Stimulated activated CD4-positive, alpha-beta T cell treated with anti-CD3 and anti-CD28 coated beads, Interleukin-2, amount 100 ng/mL, for 24 hours (primary cell): ENCODE measurements around the gene LRWD1.
"Not testable (repeated sequence)": the region's sequence is repeated elsewhere in the genome, so short reads cannot be mapped to it uniquely, and the experiment has no call there.

Source experiments
- DNase-seq, 2 donors: peaks; one replicate each; pipeline ENCODE4 v3.0.0-alpha.2; 2020

LRWD1 gene

DNA sequence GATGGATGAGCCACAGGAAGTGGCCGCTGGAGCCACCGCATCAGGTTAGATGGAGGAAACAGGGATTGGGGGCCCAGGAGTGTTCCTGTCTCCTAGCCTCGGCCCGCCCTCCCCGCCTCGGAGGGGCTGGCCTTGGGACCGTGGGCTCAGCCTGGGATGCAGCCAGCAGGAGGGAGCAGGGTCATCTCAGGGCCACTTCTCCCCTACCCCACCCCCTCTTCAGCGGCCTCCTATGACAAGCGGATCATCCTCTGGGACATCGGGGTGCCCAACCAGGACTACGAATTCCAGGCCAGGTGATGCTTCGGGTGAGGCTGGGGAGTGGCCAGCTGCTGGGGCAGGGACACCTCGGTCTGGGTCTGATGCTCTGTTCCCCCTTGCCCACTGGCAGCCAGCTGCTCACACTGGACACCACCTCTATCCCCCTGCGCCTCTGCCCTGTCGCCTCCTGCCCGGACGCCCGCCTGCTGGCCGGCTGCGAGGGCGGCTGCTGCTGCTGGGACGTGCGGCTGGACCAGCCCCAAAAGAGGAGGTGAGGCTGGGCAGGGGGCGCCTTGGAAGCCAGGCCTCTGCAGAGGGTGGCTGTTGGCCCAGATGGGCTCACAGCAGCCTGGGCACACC lies 4.7 kb downstream of the LRWD1 start:
- DNase-seq: no peak

DNA sequence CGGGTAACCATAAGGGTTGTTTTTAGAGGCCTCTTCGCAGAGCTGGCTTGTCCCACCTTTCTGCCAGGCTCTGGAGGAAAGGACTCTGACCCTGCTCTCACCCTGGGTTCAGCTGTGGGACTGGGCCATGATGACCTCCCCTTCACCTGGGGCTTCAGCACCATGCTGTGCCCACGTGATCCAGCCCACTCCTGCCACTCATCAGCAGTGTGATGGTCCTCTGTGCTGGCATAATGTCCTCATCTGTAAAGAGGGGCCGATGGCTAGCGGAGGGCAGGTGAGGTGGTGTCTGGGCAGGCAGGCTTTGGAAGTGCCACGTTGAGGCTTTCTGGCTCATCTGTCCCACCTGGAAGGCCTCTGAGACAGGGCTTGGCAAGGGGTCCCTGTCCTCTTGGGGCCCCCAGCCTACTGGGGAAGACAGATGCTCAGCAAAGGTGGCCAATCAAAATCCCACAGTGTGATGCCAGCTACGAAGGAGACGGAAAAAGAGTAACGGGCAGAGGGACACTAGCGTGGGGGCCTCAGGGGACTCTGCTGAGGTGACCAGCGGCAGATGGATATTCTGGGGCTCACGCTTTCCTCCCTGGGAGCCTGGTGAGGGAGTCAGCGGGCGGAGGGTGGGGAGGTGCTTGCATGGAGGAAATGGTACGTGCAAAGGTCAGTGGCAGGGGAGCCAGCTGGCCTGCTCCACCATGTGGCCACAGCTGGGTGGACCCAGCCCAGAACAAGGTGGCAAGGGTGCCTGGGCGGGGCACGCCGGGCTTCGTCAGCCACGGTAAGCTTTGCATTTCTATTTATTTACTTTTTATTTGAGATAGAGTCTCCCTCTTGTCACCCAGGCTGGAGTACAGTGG lies 5.4 kb downstream of the LRWD1 start:
- peak in 1 of 2 donors; percentile 13 for DNase-seq

DNA sequence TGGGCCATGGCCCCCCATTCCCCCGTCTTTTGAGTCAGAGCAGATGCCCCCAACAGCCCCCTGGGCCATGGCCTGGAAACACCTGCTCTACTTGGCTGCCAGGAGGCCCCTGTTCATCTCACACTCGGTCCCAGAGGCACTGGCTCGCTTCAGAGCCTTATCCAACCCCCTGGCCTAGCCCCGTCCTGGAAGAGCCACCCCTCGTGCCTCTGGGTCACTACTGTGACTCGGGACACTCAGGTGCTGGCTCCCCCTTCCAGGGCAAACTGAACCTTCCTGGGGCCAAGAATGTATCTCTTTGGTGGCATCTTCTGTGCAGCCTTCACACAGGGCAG lies 7.0 kb downstream of the LRWD1 start:
- DNase-seq: peak in 1 of 2 donors; percentile 17

DNA sequence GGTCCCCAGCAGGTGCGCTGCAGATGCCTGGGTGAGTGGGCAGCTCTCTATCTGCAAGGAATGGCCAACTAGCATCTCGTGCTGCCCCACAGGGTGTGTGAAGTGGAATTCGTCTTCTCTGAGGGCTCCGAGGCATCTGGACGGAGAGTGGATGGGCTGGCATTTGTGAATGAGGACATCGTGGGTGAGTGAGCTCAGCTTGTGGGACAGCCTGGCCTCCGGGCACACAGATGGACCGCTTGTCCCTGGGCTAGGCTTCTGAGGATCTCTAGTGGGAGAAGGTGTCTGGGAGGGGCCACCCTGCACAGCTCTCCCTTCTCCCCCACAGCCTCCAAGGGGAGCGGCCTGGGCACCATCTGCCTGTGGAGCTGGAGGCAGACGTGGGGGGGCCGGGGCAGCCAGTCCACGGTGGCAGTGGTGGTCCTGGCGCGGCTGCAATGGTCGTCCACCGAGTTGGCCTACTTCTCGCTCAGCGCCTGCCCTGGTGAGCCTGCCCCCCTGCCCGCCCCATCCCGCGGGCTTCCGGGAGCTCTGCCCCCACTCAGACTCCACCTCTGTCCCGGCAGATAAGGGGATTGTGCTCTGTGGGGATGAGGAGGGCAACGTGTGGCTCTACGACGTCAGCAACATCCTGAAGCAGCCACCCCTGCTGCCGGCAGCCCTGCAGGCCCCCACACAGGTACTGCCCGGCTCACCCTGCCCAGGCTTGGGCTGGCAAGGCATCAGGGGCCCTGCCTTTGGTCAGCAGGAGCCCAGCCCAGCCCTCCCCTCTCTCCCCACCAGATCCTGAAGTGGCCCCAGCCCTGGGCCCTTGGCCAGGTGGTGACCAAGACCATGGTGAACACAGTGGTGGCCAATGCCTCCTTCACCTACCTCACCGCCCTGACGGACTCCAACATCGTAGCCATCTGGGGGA lies 7.6 kb downstream of the LRWD1 start:
- peak in 1 of 2 donors; percentile 17 for DNase-seq

DNA sequence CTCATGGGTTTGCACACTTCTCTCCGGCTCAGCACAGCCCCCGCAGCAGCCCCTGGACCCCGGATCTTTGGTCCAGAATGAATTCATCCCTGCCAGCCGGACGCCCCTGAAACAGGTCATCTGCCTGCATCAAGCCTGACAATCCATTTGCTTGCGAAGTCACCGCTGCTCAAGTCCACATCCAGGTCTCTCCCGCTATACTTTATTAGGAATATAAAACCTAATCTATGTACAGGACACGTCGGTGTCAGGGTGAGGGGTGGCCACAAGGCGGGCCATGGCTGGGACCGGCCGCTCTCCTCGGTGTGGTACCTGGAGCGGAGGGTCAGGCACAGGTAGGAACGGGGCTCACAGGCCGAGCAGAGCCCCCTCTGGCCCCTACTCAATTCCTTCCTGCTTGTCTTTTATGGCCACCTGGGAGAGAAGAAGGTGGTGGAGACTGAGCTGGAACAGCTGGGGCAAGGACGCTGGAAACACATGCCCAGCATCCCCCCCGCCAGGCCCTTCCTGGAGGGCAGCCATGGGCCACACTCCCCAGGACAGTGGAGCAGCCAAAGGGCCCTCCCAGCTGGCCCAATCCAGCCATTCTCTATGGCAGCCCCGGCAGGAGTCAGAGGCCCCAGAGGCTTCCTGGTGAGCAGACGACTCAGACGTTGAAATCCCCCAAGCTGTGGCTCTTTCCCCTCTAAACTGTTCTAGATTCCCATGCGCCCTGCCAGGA lies 8.6 kb downstream of the LRWD1 start:
- peak in 1 of 2 donors; percentile 16 for DNase-seq

- DNase-seq: peak in 1 of 2 donors; percentile 6
These were observed 9.3 kb downstream of the LRWD1 start for GRCh38 chr7:102474116-102474515.

DNA sequence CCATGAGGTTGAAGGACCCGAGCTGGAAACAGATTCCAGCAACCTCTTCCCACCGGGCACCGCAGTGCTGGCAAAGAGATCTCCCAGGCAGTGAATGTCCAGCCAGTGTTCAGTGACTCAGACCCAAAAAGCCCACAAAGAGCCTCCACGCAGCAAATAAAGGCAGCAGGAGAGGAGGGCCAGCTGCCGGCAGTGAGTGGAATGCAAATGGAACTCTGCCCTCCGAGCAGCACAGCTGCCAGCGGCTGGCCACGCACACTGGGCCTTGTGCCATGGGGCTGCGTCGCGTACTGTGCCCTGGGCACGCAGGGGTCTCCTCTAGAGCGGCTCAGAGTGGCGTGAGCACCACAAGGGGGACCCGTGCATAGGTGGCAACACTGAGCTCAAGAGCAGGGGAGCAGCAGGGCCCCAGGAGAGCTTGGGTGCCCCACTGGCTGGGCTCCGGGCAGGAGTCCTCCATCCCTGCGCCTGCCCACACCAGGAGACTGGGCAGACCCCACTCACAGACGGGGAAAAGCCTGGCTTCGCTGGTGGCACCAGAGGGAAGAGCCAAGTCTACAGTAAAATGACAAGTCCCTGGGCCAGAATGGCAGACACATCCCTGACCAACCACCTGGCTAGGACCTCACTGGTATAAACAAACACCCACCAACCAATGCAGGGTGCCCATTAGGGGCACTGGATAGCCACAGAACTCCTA lies 10.1 kb downstream of the LRWD1 start:
- not testable (repeated sequence) for DNase-seq

DNA sequence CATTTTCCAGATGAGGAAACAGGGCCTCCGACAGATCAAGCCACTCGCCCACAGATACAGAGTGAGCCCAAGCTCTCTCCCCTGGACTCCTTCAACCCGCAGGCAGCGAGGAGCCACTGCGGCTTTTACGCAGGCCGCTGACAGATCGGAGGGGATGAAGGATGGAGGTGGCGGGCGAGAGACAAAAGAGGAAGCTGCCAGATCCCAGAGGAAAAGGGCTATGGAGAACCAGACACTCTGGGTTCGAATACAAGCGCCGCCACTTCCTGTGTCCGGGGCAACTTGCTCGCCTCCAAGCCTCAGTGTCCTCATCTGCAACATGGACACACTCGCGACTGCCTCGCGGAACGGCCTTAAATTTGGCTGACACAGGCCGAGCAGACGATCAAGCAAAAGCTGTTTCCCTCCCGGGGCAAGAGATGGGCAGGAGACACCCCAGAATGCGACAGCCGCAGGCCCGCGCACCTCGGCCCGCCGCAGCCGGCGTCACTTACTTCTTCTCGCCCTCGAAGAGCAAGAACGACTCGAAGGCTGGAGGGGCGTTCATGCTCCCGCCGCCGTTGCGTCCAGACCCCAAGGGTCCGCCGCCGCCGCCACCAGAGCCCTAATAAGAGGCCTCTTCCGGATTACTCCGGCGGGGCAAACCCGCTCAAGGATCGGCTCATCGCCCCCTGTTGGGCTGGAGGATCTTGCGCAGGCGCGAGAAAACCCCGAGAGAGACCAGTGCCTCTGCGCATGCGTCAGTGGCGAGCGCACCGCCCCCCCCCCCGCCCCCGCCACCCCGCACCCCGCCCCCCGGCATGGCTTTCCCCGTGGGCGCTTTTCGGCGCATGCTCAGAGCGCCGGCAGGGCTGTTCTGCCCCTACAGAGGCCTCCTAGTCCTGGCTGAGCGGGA lies 13.8 kb downstream of the LRWD1 start, which contains the start of gene POLR2J:
Gene POLR2J, minus strand, starts transcription at position 609 of the 895 bp plus-strand sequence. Its CDS starts 62 bp downstream, at position 547.
- DNase-seq: peak; percentile 87 to 88

- DNase-seq: not testable (repeated sequence)
These were observed 14.4 kb downstream of the LRWD1 start for GRCh38 chr7:102479209-102479584.

DNA sequence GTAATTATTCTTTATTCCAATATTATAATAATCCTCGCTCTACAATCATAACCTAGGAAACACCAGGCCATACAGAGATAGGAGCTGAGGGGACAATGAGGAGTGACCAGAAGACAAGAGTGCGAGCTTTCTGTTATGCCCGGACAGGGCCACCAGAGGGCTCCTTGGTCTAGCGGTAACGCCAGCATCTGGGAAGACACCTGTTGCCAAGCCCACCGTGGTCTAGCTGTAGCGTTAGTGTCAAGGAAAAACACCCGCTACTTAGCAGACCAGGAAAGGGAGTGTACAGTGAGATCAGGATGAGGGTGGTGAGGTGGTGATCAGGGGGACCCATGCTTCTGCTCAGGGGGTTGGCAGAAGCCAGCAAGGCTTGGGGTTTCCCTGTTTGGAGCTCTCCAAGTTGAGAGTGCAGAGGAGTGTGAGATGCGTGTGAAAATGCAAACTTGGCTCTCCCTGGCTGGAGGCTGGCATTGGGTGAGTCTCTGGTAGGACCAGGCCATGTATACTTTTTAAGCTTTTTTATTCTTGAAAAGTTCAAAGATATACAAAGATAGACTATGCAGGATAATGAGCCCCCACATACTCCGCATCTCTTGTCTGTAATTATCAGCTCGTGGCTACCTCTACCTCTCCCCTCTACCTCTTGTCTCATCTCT lies 15.3 kb downstream of the LRWD1 start:
- peak; percentile 27 to 45 for DNase-seq

- not testable (repeated sequence) for DNase-seq
These were observed 17.2 kb downstream of the LRWD1 start for GRCh38 chr7:102481962-102482361.

GRCh38 chr7:102484317-102484716 lies 19.5 kb downstream of the LRWD1 start:
- not testable (repeated sequence) for DNase-seq

DNA sequence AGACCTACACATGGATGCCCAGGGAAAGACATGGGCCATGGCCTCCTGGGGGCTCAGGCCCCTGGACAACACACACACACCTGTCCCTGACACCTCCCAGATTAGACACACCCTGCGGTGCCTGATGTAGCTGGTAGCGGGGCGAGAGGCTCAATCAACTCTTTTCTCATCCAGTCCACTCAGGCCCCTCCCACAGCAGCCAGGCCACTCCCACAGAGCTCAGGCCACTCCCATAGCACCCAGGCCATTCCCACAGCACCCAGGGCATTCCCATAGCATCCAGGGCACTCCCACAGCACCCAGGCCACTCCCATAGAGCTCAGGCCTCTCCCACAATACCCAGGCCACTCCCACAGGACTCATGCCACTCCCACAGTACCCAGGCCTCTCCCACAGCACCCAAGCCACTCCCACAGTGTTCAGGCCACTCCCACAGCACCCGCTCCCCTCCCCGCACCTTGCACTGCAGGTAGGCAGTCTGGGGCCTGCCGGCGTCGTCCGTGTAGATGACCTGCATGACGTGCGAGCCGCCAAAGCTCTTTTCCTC lies 25.8 kb downstream of the LRWD1 start:
- peak; percentile 73 to 79 for DNase-seq

DNA sequence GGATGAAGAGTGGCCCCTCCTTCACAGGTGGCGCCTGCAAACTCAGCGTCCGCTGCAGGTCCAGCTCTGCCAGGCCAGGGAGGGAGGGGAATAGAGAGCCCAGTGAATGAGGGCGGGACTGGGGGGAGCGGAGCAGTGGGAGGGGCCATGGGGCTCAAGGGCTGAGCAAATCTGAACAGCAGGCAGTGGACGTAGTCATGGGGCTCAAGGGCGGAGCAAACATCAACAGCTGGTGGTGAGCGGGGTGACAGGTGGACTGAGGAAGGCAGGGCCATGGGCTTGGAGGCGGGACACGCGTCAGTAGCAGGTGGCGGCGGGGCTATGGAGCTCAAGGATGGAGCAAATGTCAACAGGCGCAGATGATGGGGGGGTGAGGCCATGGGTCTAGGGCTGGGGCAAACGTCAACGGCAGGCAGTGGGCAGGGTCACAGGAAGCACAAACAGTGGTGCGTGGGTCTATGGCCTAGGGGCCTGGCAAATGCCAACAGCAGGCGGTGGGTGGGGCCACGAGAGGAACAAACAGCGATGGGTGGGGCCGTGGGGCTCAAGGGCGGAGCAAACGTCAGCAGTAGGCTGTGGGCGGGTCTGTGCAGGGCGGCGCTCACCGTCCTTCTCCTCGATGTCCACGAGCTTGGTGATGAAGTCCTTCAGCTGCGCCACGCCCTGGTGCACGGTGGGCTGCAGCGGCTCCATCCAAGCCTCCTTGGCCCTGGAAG lies 28.6 kb downstream of the LRWD1 start:
- DNase-seq: not testable (repeated sequence)

DNA sequence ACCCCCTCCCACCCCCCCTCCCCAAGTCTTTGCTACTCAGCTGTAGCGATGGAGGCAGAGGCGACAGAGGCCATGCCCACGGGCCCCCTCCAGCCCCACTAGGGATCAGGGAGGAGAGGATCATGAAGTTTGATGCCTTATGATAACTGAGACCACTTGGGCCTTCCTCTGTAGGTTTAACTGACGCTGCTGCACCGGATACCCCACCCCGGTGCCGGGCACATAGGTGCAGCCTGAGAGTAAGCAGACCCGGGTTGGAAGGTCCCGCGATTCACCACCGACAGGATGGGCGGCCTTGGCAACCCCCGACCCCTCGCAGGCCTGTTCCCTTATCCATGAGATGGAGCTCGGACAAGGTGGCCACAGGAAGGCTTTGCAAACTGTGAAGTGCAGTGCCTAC lies 29.2 kb downstream of the LRWD1 start:
- DNase-seq: peak in 1 of 2 donors; percentile 25

DNA sequence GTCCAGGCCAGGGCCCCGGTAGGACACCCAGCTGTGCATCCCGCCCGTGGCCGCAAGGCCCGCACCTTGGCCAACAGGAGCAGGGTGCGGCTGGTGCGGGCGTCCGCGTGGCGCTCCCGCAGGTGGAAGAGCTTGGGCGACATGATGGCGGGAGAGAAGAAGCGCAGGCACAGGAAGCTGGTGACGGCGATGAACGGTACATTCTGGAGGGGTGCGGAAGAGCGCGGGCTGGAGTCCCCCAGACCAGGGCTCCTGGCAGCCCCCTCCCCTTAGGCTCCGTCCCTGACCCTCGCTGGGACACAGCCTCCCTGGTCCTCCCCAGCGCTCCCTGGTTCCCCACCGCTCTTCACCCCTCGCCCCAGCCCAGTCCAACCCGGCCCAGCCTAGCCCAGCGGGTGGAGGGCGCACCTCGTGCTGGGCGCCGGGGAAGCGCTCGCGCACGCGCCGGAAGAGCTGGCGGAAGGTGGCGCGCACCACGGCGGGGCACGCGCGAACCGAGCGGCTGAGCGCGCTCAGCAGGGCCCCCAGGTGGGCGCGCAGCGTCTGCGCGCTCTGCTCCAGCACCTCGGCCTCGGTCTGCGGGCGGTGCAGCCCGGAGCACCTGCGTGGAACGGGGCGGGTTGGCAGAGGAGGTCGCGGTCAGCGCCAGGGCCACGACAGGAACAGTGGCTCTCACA lies 29.8 kb downstream of the LRWD1 start:
- DNase-seq: not testable (repeated sequence)

DNA sequence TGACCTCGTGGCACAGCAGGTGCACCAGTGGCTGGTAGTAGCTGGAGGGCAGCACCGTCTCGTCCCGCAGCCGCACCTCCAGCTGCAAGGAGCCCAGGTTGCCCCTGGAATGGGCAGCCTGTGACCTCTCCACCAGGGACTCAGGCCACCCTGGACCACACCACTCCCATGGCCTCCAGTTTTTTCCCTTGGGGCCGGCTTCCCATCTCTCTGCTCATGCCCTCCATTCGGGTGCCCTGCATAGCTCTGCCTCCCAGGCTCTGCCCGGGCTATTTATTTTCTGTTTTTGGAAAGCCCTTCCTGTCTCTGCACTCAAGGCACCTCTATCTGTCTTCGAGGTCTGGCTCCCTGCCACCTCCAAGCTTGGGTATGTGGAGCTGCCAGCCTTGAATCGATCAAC lies 32.1 kb downstream of the LRWD1 start:
- DNase-seq: not testable (repeated sequence)

- DNase-seq: peak in 1 of 2 donors; percentile 10
These were observed 32.5 kb downstream of the LRWD1 start for GRCh38 chr7:102497308-102497707.
